IPS-15b (cell line): ENCODE measurements around the gene RABAC1.

Experiments used
- H3K27me3 ChIP-seq: one replicate; pipeline ENCODE4 v1.6.1; 2013; ENCODE audit warnings: low read length; ENCODE audit not compliant: control insufficient read depth, insufficient read depth
- H3K36me3 ChIP-seq: one replicate; pipeline ENCODE4 v1.6.1; 2013; ENCODE audit warnings: low read length; ENCODE audit not compliant: control insufficient read depth, insufficient read depth
- H3K4me1 ChIP-seq: one replicate; pipeline ENCODE4 v1.6.1; 2013; ENCODE audit warnings: mild to moderate bottlenecking, low read length; ENCODE audit not compliant: control insufficient read depth, insufficient read depth
- H3K4me3 ChIP-seq: one replicate; pipeline ENCODE4 v1.5.1; 2013; ENCODE audit warnings: low read depth, low read length
- H3K9ac ChIP-seq: one replicate; pipeline ENCODE4 v1.6.1; 2013; ENCODE audit warnings: low read depth, mild to moderate bottlenecking, low read length
- H3K9me3 ChIP-seq: one replicate; pipeline ENCODE4 v1.6.1; 2013; ENCODE audit warnings: mild to moderate bottlenecking, low read length; ENCODE audit not compliant: control insufficient read depth, insufficient read depth

Gene RABAC1

GRCh38 chr19:41937525-41938468 is 21.3 kb downstream of the RABAC1 start:
- no peaks in the 10 kb centered on the region for H3K9me3 ChIP-seq
- H3K36me3 ChIP-seq, result no peaks in the 10 kb centered on the region
- H3K27me3 ChIP-seq, result peaks cover 73% of the 10 kb centered on the region
- no peaks in the 10 kb centered on the region for H3K4me1 ChIP-seq
- no peak overlapping the region for H3K9ac ChIP-seq
- no peak overlapping the region for H3K4me3 ChIP-seq

- peaks cover 77% of the 10 kb centered on the region for H3K27me3 ChIP-seq
- no peak overlapping the region for H3K4me3 ChIP-seq
- no peaks in the 10 kb centered on the region for H3K9me3 ChIP-seq
- H3K36me3 ChIP-seq, result no peaks in the 10 kb centered on the region
- H3K9ac ChIP-seq, result no peak overlapping the region
- H3K4me1 ChIP-seq, result peaks cover 2% of the 10 kb centered on the region
Measured at GRCh38 chr19:41936961-41937360, 22.2 kb downstream of the RABAC1 start.

DNA sequence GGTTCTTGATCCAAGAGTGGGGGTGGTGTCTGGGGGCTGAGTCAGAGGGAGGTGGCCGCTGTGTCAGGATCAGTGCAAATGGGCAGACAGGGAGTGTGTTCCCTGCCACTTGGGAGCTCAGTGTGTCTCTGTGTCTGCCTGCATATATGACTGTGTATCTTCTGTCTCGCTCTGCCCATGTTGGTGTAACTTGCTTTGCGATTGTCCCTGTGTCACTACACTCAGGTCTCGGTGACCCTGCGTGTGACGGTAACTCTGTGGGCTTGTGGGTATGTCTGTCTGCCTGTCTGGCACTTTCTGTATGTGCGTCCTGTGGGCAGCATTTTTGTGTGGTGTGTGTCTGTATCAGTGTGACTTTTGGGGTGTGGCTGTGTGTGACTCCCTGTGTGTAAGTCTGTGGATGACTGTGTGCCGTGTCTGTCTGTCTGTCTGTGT is 22.7 kb downstream of the RABAC1 start:
- Histone ChIP-seq H3K9me3 (no peaks in the 10 kb centered on the region), H3K9ac (no peak overlapping the region), H3K4me3 (no peak overlapping the region), H3K4me1 (peaks cover 6% of the 10 kb centered on the region), H3K36me3 (no peaks in the 10 kb centered on the region), H3K27me3 (peaks cover 77% of the 10 kb centered on the region)

DNA sequence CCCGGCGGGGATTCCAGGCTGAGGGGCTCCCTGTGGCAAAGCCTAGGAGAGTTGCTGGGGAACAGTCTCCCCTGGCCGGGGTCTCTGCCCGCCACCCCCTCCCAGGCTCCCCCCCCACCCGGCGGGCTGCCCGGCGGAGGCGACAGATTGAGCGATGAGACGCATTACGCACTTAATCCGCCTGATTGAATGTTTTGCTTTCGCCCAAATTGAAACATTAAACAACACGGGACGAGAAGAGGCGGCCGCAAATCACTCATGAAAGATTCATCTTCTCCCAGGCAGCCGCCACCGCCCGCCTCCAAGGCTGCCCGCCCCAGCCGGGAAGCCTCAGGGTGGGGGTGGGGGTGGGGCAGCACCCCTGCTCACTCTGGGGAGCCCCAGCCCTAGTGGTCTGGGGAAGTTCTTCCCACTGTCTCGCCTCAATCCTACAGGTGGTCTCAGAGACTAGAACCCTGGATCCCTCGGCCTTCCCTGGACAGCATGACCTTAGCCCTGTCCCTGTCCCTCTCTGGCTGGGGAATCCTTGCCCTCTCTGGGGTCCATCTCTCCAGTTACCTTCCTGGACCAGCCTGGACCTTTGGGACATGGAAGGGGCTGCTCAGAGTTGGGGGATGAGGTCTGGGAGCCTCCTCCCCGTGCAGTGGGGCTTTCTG is 23.2 kb downstream of the RABAC1 start:
- Histone ChIP-seq H3K4me1 (peaks cover 7% of the 10 kb centered on the region), H3K9ac (no peak overlapping the region), H3K27me3 (peaks cover 77% of the 10 kb centered on the region), H3K4me3 (no peak overlapping the region), H3K9me3 (no peaks in the 10 kb centered on the region), H3K36me3 (no peaks in the 10 kb centered on the region)

DNA sequence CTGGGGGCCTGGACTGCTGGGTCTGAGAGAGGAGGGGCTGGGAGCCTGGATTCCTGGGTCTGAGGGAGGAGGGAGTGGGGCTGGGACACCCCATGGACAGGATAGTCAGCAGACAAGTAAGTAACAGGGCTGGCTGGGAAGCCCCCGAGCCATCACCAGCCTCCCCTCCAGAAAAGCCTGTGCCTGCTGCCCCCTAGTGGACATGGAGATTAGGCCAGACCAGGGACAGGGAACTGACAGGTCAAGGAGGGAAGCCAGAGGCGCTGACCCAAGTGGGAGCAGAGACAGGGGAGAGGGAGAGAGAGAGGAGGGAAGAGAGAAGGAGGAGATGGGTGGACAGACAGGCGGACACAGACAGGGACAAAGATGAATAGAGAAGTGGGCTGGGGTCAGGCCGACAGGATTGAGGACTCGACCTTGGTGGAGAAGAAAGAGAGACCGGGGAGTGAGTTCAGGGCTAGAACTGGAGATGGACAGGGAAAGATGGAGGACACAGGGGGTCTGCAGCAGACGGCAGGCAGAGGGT is 24.2 kb downstream of the RABAC1 start:
- H3K9ac ChIP-seq, result no peak overlapping the region
- H3K36me3 ChIP-seq, result no peaks in the 10 kb centered on the region
- H3K9me3 ChIP-seq, result no peaks in the 10 kb centered on the region
- peaks cover 83% of the 10 kb centered on the region for H3K27me3 ChIP-seq
- no peak overlapping the region for H3K4me3 ChIP-seq
- peaks cover 10% of the 10 kb centered on the region for H3K4me1 ChIP-seq

- H3K9me3 ChIP-seq, result no peaks in the 10 kb centered on the region
- peaks cover 10% of the 10 kb centered on the region for H3K4me1 ChIP-seq
- H3K4me3 ChIP-seq, result peak overlapping the region; percentile 18
- no peak overlapping the region for H3K9ac ChIP-seq
- no peaks in the 10 kb centered on the region for H3K36me3 ChIP-seq
- H3K27me3 ChIP-seq, result peaks cover 90% of the 10 kb centered on the region
Measured at GRCh38 chr19:41933693-41934426, 25.3 kb downstream of the RABAC1 start.

GRCh38 chr19:41932720-41933332 is 26.3 kb downstream of the RABAC1 start:
- Histone ChIP-seq H3K4me1 (peaks cover 12% of the 10 kb centered on the region), H3K36me3 (no peaks in the 10 kb centered on the region), H3K4me3 (peak overlapping the region; percentile 30), H3K9ac (no peak overlapping the region), H3K27me3 (peaks cover 97% of the 10 kb centered on the region), H3K9me3 (no peaks in the 10 kb centered on the region)

DNA sequence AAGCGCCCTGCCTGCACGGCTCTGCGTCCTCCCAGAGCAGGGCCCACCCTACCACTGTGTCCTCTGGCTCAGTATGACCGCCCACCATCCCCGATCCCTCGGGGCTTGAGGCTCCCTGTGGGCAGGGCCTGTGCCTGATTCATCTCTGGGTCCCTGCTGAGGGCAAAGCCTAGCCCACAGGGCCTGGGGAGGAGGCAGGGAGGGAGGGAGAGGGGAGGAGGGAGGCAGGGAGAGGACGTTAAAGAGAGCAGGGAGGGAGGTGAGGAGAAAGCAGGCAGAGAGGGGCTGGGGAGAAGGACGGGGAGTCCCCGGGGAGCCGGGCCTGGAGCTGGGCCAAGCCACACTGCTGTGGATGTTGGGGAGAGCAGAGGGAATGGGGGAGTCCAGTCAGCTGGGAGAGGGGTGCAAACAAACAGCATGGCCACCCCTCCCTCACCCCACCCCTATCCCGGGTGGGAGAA is 26.8 kb downstream of the RABAC1 start:
- H3K9ac ChIP-seq, result no peak overlapping the region
- peaks cover 96% of the 10 kb centered on the region for H3K27me3 ChIP-seq
- no peaks in the 10 kb centered on the region for H3K36me3 ChIP-seq
- peak overlapping the region; percentile 30 for H3K4me3 ChIP-seq
- no peaks in the 10 kb centered on the region for H3K9me3 ChIP-seq
- H3K4me1 ChIP-seq, result peaks cover 12% of the 10 kb centered on the region

- H3K27me3 ChIP-seq, result peaks cover 96% of the 10 kb centered on the region
- no peak overlapping the region for H3K4me3 ChIP-seq
- no peaks in the 10 kb centered on the region for H3K36me3 ChIP-seq
- H3K9ac ChIP-seq, result no peak overlapping the region
- H3K4me1 ChIP-seq, result peaks cover 12% of the 10 kb centered on the region
- no peaks in the 10 kb centered on the region for H3K9me3 ChIP-seq
Measured at GRCh38 chr19:41930926-41931592, 28.1 kb downstream of the RABAC1 start.

DNA sequence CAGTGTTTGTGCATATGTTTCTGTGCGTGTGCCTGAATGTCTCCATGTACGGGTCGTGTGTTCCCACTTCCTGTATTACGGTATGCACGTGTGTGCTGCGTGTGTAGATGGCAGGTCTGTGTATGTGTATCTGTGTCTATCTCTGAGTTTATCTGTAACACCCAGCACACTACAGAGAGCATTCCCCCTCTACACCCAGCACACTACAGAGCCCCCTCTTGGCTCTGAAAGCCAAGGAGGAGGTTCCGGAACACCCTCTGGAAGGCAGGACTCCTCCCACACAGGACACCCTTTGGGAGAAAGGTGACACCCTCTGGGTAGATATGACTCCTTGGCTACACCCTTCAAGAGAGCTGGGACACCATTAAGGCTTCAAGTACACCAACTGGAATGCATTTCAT is 28.8 kb downstream of the RABAC1 start:
- H3K4me3 ChIP-seq, result no peak overlapping the region
- H3K9ac ChIP-seq, result no peak overlapping the region
- peaks cover 96% of the 10 kb centered on the region for H3K27me3 ChIP-seq
- no peaks in the 10 kb centered on the region for H3K9me3 ChIP-seq
- H3K36me3 ChIP-seq, result no peaks in the 10 kb centered on the region
- peaks cover 12% of the 10 kb centered on the region for H3K4me1 ChIP-seq
